Measurements from ENCODE around the gene SETD2.

- no peak for TF ChIP-seq CTCF (IDR thresholded peaks at IDR 0.05; ENCODE audit: low read depth, low read length, missing input control)
- no peak for TF ChIP-seq FOXA1 (IDR thresholded peaks at IDR 0.05)
- no peak for TF ChIP-seq ZBTB33 (IDR thresholded peaks at IDR 0.05)
- TF ChIP-seq, protein P1, sequence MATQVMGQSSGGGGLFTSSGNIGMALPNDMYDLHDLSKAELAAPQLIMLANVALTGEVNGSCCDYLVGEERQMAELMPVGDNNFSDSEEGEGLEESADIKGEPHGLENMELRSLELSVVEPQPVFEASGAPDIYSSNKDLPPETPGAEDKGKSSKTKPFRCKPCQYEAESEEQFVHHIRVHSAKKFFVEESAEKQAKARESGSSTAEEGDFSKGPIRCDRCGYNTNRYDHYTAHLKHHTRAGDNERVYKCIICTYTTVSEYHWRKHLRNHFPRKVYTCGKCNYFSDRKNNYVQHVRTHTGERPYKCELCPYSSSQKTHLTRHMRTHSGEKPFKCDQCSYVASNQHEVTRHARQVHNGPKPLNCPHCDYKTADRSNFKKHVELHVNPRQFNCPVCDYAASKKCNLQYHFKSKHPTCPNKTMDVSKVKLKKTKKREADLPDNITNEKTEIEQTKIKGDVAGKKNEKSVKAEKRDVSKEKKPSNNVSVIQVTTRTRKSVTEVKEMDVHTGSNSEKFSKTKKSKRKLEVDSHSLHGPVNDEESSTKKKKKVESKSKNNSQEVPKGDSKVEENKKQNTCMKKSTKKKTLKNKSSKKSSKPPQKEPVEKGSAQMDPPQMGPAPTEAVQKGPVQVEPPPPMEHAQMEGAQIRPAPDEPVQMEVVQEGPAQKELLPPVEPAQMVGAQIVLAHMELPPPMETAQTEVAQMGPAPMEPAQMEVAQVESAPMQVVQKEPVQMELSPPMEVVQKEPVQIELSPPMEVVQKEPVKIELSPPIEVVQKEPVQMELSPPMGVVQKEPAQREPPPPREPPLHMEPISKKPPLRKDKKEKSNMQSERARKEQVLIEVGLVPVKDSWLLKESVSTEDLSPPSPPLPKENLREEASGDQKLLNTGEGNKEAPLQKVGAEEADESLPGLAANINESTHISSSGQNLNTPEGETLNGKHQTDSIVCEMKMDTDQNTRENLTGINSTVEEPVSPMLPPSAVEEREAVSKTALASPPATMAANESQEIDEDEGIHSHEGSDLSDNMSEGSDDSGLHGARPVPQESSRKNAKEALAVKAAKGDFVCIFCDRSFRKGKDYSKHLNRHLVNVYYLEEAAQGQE (IDR thresholded peaks at IDR 0.05), result no peak
- no peak for TF ChIP-seq SP1 (IDR thresholded peaks at IDR 0.05)
- no peak for TF ChIP-seq YY1 (IDR thresholded peaks at IDR 0.05)
- TF ChIP-seq TAF1 (conservative IDR thresholded peaks at IDR 0.05), result no peak
- TF ChIP-seq GABPA (IDR thresholded peaks at IDR 0.05 in 1 of 2, conservative IDR thresholded peaks at IDR 0.05 in 1 of 2), result no peak
- TF ChIP-seq, protein P2, sequence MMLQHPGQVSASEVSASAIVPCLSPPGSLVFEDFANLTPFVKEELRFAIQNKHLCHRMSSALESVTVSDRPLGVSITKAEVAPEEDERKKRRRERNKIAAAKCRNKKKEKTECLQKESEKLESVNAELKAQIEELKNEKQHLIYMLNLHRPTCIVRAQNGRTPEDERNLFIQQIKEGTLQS (IDR thresholded peaks at IDR 0.05), result no peak
- TF ChIP-seq RXRA (IDR thresholded peaks at IDR 0.05), result no peak
These were observed 144.7 kb downstream of the SETD2 start for GRCh38 chr3:47019201-47019600.
